K562 (cell line): Measurements from ENCODE around the gene CRACR2B.

Experiments
- CTCF ChIP-seq, 3 experiments: IDR thresholded peaks in 2 of 3; conservative IDR thresholded peaks in 1 of 3; 2 replicates each; pipeline ENCODE4 v1.5.1; 2011 to 2012; ENCODE audit warnings: low read length in 3 of 3, mild to moderate bottlenecking in 3 of 3, control low read depth in 2 of 3, improper control_type of control experiment in 1 of 3, inconsistent platforms in 1 of 3, low read depth in 1 of 3, mixed read lengths in 1 of 3, moderate library complexity in 1 of 3; ENCODE audit not compliant: insufficient read depth in 2 of 3
- EP300 ChIP-seq: IDR thresholded peaks from 2 replicates; pipeline ENCODE4 v1.6.1; 2012; ENCODE audit warnings: low read length, improper control_type of control experiment
- ERF ChIP-seq: fragments of 450-650 bp; formaldehyde crosslinking; IDR thresholded peaks from 2 replicates; pipeline ENCODE4 v1.4.0; 2020; ENCODE audit warnings: mild to moderate bottlenecking, mixed read lengths
- HDAC8 ChIP-seq: fragments of 450-650 bp; IDR thresholded peaks from 2 replicates; pipeline ENCODE4 v1.6.1; 2016; ENCODE audit warnings: mild to moderate bottlenecking, missing genetic modification characterization, moderate library complexity, missing compliant biosample characterization
- HNRNPK ChIP-seq: fragments of 200-400 bp; formaldehyde crosslinking; IDR thresholded peaks from one replicate; pipeline ENCODE4 v1.6.1; 2018; ENCODE audit warnings: mild to moderate bottlenecking, low read depth, low read length; ENCODE audit not compliant: poor library complexity, severe bottlenecking
- HNRNPL ChIP-seq: fragments of 200-400 bp; formaldehyde crosslinking; IDR thresholded peaks from 2 replicates; pipeline ENCODE4 v1.6.1; 2017; ENCODE audit warnings: low read depth, mild to moderate bottlenecking, low read length
- JUN ChIP-seq, 2 experiments: sonication (generic) in 1 of 2; formaldehyde crosslinking in 1 of 2; IDR thresholded peaks; 2 replicates each; pipeline versions ENCODE4 v1.6.1 to v1.8.0; 2012 to 2022; ENCODE audit warnings: borderline replicate concordance in 2 of 2, mild to moderate bottlenecking in 2 of 2, improper control_type of control experiment in 1 of 2, low read depth in 1 of 2, low read length in 1 of 2, missing genetic modification reagents in 1 of 2
- KLF16 ChIP-seq: IDR thresholded peaks from 2 replicates; pipeline ENCODE4 v1.6.1; 2016; ENCODE audit warnings: antibody characterized with exemption
- RAD21 ChIP-seq, 2 experiments: fragments of 250-450 bp in 1 of 2; fragments of 450-650 bp in 1 of 2; sonication (Bioruptor Pico) in 1 of 2; formaldehyde crosslinking in 1 of 2; IDR thresholded peaks in 1 of 2; conservative IDR thresholded peaks in 1 of 2; 2 replicates each; pipeline versions ENCODE4 v1.4.0 to v1.8.0; 2020 to 2022; ENCODE audit warnings: mild to moderate bottlenecking in 2 of 2, moderate library complexity in 1 of 2
- ZFX ChIP-seq: sonication (generic); formaldehyde crosslinking; IDR thresholded peaks from 2 replicates; pipeline ENCODE4 v1.8.0; 2022; ENCODE audit warnings: mild to moderate bottlenecking, missing genetic modification reagents, moderate library complexity
- ZNF695 ChIP-seq: fragments of 450-650 bp; formaldehyde crosslinking; IDR thresholded peaks from 2 replicates; pipeline ENCODE4 v1.4.0; 2020; ENCODE audit warnings: mild to moderate bottlenecking, moderate library complexity
- ZSCAN29 ChIP-seq: fragments of 450-650 bp; IDR thresholded peaks from 2 replicates; pipeline ENCODE4 v1.6.1; 2017

- no peak for TF ChIP-seq CTCF (IDR thresholded peaks at IDR 0.05 in 2 of 3, conservative IDR thresholded peaks at IDR 0.05 in 1 of 3; ENCODE audit: insufficient read depth in 2 of 3, low read depth in 1 of 3, low read length in 3 of 3)
- TF ChIP-seq ZNF695 (CRISPR knock-in tag), result no peak
- no peak for TF ChIP-seq EP300
- no peak for TF ChIP-seq ERF (CRISPR knock-in tag)
- no peak for TF ChIP-seq HNRNPL
- no peak for TF ChIP-seq JUN (IDR thresholded peaks at IDR 0.05; ENCODE audit: borderline replicate concordance, low read depth, low read length)
- TF ChIP-seq JUN (CRISPR knock-in tag; IDR thresholded peaks at IDR 0.05; ENCODE audit: borderline replicate concordance), result no peak
- no peak for TF ChIP-seq ZFX (CRISPR knock-in tag)
- no peak for TF ChIP-seq KLF16
- TF ChIP-seq RAD21 (CRISPR knock-in tag; conservative IDR thresholded peaks at IDR 0.05 in 1 of 2, IDR thresholded peaks at IDR 0.05 in 1 of 2), result no peak
- TF ChIP-seq ZSCAN29, result no peak
- TF ChIP-seq HDAC8 (tag), result no peak
- no peak for TF ChIP-seq HNRNPK
Observed at GRCh38 chr11:786235-787083, 41.3 kb upstream of the CRACR2B start.
